ENCODE results near the gene VPS4B.
"Not testable (repeated sequence)": the region's sequence is repeated elsewhere in the genome, so short reads cannot be mapped to it uniquely, and the experiment has no call there.

Gene VPS4B

GRCh38 chr18:63422087-63422863 lies at the start of gene VPS4B:
Gene VPS4B (minus strand): TSS chr18:63422476. CDS start chr18:63422259, 217 bp downstream.
- peak; percentile 99 for DNase-seq (ENCODE audit: low spot score)

- no peak for DNase-seq (ENCODE audit: low spot score)
Measured at GRCh38 chr18:63470751-63471150, 48.5 kb upstream of the VPS4B start.

GRCh38 chr18:63468575-63468974 lies 46.3 kb upstream of the VPS4B start:
- no peak for DNase-seq (ENCODE audit: low spot score)

GRCh38 chr18:63467699-63468098 lies 45.4 kb upstream of the VPS4B start:
- DNase-seq (ENCODE audit: low spot score) = no peak

- no peak for DNase-seq (ENCODE audit: low spot score)
Measured at GRCh38 chr18:63465059-63465458, 42.8 kb upstream of the VPS4B start.

DNA sequence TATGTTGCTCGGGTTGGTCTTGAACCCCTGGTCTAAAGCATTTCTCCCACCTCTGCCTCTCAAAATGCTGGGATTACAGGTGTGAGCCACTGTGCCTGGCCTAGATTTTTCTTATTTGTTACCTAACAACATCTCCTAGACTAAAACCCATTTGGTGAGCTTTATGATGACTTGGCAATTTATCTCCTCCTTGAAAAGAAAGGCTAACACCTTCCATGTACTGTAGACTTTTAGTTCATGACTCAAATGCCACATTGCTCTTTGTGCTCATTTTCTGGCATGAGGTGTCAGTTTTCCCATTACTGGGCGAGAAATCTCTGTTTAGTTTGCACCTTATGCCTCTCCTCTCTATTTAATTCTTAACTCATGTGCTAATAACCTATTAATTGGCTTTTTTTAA lies 42.2 kb upstream of the VPS4B start:
- no peak for DNase-seq (ENCODE audit: low spot score)

- no peak for DNase-seq (ENCODE audit: low spot score)
Measured at GRCh38 chr18:63460414-63460813, 38.1 kb upstream of the VPS4B start.

DNA sequence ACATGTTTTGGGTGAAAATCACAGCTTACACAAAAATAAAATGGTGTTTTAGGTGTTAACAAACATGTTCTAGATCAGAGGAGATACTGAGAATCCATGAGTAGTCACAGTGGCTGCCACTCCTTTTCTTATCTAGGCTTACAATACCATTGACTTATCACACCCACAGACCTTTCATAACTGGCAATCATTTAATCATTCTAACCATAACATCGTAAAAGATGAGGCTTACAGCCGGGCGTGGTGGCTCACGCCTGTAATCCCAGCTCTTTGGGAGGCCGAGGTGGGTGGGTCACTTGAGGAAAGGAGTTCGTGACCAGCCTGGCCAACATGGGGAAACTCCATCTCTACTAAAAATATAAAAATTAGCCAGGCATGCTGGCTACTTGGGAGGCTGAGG lies 35.7 kb upstream of the VPS4B start:
- no peak for DNase-seq (ENCODE audit: low spot score)

- no peak for DNase-seq (ENCODE audit: low spot score)
Measured at GRCh38 chr18:63454497-63454896, 32.2 kb upstream of the VPS4B start.

GRCh38 chr18:63452751-63453150 lies 30.5 kb upstream of the VPS4B start:
- not testable (repeated sequence) for DNase-seq (ENCODE audit: low spot score)

GRCh38 chr18:63451799-63452660 lies 29.8 kb upstream of the VPS4B start:
- DNase-seq (ENCODE audit: low spot score) = no peak

GRCh38 chr18:63449426-63449825 lies 27.1 kb upstream of the VPS4B start:
- no peak for DNase-seq (ENCODE audit: low spot score)

GRCh38 chr18:63447066-63447465 lies 24.8 kb upstream of the VPS4B start:
- no peak for DNase-seq (ENCODE audit: low spot score)

- DNase-seq (ENCODE audit: low spot score) = no peak
Measured at GRCh38 chr18:63446266-63446665, 24.0 kb upstream of the VPS4B start.

GRCh38 chr18:63445037-63445436 lies 22.8 kb upstream of the VPS4B start:
- no peak for DNase-seq (ENCODE audit: low spot score)

DNA sequence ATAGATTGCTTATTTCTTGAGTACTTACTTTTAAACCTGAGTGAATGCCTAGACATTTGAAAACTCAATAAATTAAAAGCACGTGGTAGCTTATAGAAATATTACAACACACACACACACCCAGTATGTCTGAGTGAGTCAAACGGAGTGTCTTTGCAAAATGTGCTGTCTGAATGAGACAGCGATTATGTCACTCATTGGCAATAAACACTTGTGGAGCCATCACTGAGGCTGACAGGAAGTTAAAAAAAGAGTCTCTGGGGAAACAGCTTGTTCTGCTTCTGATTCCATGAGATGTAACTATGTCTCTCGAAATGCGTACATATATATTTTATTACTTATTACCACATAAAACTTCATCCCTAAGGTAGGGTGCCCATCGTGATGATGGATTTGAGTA lies 22.3 kb upstream of the VPS4B start:
- no peak for DNase-seq (ENCODE audit: low spot score)

- DNase-seq (ENCODE audit: low spot score) = no peak
Measured at GRCh38 chr18:63443829-63444228, 21.6 kb upstream of the VPS4B start.

DNA sequence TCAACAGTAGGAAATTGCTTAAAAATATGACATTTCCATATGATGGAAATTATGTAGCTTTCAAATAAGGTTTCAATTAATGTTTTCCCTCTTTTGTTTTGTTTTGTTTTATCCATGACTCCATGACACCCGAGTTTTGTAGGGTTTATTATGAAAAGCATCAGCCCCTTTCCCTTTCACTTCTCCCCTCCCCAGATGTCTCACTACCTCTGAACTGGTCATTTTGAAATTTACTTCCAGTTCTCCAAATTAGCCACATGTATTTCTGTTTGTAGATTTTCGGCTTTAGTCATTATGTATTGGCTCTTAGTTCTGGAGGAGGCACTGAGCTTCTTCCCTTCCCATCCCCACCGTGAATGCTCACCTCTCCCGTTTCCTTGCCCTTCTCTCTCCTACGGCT lies 18.6 kb upstream of the VPS4B start:
- no peak for DNase-seq (ENCODE audit: low spot score)

- DNase-seq (ENCODE audit: low spot score) = no peak
Measured at GRCh38 chr18:63440219-63440618, 17.9 kb upstream of the VPS4B start.

DNA sequence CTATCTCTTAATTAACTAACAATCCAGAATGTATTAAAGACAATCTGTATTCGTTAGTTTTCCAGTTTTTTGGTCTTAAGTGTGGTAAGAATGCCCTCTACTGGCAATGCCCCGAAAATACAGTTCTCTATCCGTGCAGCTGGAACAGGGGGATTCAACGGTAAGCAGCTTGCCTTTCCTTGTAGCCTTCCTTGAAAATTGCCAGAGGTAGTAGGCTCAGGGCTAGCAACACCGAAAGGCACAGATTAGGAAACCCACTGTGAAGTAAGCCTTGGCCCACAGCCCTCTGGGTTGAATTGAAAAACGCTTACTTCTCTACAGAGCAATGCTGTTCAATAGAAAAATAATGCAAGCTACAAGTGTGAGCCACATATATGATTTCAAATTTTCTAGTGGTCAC lies 17.1 kb upstream of the VPS4B start:
- DNase-seq (ENCODE audit: low spot score) = peak; percentile 54

DNA sequence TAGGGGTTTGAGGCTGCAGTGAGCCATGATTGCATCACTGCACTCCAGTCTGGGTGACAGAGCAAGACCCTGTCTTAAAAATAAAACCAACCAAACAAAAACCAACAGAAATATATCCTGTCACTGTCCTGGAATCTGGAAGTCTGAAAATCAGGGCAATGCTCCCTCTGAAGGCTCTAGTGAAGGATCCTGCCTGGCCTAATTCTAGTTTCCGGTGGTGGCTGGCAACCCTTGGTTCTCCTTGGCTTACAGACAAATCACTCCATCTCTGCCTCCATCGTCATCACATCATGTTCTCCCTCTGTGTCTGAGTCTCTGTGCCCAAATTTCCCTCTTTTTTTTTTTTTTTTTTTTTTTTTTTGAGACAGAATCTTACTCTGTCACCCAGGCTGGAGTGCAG lies 15.9 kb upstream of the VPS4B start:
- DNase-seq (ENCODE audit: low spot score) = no peak

DNA sequence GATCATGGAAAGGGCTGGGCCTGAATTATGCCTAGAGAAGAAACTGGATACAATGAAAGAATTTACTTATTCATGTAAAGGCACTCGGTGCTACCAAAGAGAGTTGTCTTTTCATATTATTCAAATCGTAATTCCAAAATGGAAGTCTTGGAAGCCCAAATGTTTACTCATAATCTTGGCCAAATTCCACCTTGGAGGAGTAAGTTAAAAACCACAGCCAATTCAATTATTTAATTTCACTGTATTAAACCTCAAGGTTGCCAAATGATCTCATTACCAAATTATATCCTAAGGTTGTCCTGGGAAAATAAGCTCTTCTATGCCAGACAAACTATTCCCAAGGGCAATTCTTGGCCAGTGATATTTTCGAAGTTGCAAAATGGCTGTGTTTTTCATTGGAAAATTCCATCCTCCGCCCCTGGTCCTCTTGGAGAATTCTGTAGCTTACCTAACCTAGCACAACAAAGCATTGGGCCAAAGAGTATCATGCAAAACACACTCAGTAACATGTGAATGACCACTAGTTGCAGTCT lies 11.1 kb upstream of the VPS4B start:
- no peak for DNase-seq (ENCODE audit: low spot score)

DNA sequence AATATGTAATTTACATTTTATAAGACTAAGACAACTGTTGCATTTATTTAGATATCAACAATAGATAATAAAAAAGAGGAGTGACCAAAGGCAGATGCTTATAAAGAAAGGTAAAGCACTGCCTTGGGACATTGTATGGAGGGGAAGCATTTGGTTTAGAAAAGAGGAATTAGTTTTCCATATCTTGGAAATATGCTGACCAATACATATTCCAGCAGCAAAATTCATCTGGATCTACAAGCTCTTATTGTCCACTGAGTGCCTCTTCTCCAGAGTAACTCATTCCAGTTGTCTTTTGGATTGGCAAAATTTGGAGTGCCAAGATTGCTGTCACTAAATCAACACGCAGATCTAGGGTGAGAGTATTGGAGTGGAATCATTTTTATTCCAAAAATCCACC lies 8.9 kb upstream of the VPS4B start:
- no peak for DNase-seq (ENCODE audit: low spot score)
